Erythroblast (primary cell): ENCODE results near the gene RANBP17.

Experiments used
- GATA1 ChIP-seq: IDR thresholded peaks from 2 replicates; pipeline ENCODE4 v1.6.1; 2011; ENCODE audit warnings: low read depth, mild to moderate bottlenecking, control low read depth, low read length, moderate library complexity
- POLR2A ChIP-seq: IDR thresholded peaks from 2 replicates; pipeline ENCODE4 v1.6.1; 2011; ENCODE audit warnings: mild to moderate bottlenecking, low read length

- no peak for TF ChIP-seq POLR2A
- TF ChIP-seq GATA1: no peak
Measured at GRCh38 chr5:170826117-170826516, 35.7 kb upstream of the RANBP17 start.
